C4-2B (cell line): Measurements from ENCODE around the gene CTXN2.

ENCODE experiments used
- CTCF ChIP-seq: fragments of 450-650 bp; conservative IDR thresholded peaks from 2 replicates; pipeline ENCODE4 v1.5.1; 2017; ENCODE audit warnings: mild to moderate bottlenecking
- ZFX ChIP-seq: fragments of 450-650 bp; IDR thresholded peaks from 2 replicates; pipeline ENCODE4 v1.6.1; 2017

GRCh38 chr15:48233246-48233645, 41.8 kb downstream of the CTXN2 start:
- TF ChIP-seq CTCF, result no peak
- no peak for TF ChIP-seq ZFX
